Fibroblast of gingiva (primary cell): Measurements from ENCODE around the gene SLC6A5.
A peak's percentile ranks its signal among the peaks of the same experiment; 100 is the strongest.

Experiments used
- DNase-seq: peaks from one replicate; pipeline ENCODE4 v3.0.0-alpha.2; 2011; ENCODE audit warnings: low read depth

Gene SLC6A5

GRCh38 chr11:20621679-20622078 is 22.3 kb downstream of the SLC6A5 start:
- DNase-seq: no peak

- no peak for DNase-seq
Measured at GRCh38 chr11:20623252-20623651, 23.8 kb downstream of the SLC6A5 start.

- DNase-seq: no peak
Measured at GRCh38 chr11:20626279-20626678, 26.9 kb downstream of the SLC6A5 start.

DNA sequence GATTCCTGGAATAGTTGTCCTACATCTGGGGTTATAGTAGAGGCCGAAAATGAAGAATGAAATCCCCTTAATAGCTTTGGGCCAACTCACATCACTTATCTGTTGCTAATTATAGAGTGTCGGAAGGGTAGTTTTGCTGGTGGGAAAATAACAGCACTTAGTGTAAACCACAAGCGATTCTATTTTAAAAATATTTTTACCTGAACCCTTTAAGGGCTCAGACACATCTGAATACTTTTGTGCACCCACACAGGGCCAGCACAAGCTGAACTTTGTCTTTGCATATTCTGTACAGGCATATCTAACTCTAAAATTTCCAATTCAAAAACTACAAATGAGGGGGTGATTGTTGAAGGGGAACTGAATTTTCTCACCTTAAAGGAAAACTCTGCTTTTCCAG is 27.6 kb downstream of the SLC6A5 start:
- DNase-seq: no peak

GRCh38 chr11:20627701-20628100 is 28.3 kb downstream of the SLC6A5 start:
- no peak for DNase-seq

DNA sequence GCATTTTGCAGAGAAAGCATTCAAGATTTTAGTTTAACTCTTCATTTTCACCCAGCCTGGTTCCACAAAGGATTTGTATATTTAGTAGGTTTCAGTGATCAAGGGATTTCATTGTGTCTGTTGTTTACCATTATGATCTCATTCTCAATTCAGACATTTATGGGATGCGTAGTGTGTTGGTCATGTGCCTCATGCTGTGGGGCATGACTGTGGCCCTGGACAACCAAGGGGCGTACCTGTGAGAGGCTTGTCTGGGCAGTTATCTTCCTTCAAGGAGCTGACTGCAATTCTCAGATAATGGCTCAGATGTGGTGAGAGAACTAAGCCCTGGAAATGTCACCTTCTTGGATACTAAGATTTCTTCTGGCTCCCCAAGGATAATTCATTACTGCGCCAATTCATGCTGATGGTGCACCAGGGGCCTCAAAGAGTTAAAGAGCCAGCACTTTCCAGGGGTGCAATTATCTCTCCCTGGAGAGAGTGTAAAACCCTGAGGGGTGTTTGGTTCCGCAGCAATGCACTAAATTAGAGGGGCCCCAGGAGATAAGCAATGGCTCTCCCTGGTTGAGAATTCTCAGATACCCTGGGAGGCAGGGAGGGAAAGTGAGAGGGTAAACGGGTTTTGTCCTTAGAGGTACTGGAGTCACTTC is 32.2 kb downstream of the SLC6A5 start:
- DNase-seq: no peak

- DNase-seq: no peak
Measured at GRCh38 chr11:20632169-20632532, 32.7 kb downstream of the SLC6A5 start.

DNA sequence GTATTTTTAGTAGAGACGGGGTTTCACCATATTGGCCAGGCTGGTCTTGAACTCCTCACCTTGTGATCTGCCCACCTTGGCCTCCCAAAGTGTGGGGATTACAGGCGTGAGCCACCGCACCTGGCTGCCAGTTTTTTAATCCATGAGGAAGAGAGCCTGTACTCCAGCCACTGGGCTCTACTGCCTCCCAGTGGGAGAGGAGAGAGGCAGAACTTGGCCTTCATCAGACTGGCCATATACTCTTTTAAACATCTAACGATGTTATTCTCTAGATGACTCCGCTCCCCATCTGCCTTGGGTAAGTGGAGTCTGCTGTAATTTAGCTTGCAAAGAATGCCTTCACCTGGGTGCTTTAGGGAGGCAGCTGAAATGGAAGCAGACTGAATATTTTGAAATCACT is 34.6 kb downstream of the SLC6A5 start:
- DNase-seq: no peak

DNA sequence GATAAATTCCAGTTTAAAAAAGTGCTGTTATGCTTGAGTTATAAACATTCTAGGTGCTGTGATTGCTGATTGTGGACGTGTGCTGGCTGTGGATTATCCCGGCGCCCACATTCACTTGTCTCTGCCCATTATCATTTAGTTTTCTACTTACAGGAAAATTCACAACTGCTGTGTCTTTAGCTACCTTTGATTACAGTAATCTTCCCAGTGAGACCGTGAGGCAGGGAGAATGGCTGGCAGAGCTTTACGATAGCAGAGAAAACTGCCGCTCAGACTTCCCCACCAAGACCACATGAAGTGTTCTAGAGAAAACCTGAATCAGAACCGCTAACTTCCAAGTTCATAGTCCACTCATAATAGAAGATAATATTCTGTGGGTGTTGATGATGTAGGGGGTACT is 35.4 kb downstream of the SLC6A5 start:
- no peak for DNase-seq

GRCh38 chr11:20638074-20638473 is 38.7 kb downstream of the SLC6A5 start:
- DNase-seq: no peak

DNA sequence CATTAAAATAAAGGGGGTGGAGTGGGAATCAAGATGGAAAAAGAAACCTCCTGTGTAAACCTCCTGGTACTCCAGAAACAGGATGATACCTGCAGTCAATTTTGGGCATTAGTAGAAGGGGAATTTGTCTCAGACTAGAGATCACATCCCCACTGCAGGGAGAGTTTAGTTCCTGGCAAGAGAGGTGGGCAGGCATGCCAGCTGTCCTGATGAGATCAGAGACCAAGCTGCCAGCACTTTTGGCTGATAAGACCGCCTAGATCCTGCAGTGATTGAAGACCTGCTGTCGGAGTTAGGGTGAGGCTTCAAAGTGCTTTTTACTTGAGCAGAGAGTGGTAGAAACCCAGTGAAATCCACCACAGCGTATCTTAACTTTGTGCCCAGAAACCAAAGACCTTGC is 40.3 kb downstream of the SLC6A5 start:
- no peak for DNase-seq

- DNase-seq: no peak
Measured at GRCh38 chr11:20640401-20640800, 41.0 kb downstream of the SLC6A5 start.

GRCh38 chr11:20644360-20644759 is 45.0 kb downstream of the SLC6A5 start:
- no peak for DNase-seq

DNA sequence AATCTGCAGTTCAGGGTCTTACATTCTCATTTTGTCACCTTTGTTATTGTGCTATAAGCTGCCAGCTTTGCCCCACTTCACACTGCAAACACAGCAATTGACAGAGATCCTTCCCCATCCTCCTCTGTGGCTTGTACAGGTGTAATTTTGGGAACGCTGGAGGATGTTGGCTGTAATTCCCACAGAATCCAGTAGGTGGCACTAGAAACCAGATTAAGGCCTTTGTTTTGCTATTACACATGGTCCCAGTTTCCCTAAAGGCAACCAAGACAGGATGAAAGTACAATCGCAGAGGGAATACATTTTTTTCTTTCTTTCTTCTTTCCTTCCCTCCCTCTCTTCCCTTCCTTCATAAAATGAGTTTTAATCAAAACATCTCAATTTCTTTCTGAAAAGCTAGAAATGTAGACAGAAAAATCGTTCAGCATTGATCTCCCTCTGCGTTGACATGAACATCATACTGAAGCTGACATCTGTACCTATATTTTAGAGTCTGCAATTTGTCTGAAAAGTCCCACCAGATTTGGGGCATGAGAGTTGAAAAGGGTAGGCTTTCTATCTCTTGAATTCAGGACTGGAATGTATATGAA is 48.7 kb downstream of the SLC6A5 start:
- DNase-seq: peak; percentile 11

- no peak for DNase-seq
Measured at GRCh38 chr11:20652150-20652806, 52.9 kb downstream of the SLC6A5 start.

GRCh38 chr11:20654038-20654437 is 54.6 kb downstream of the SLC6A5 start:
- no peak for DNase-seq

DNA sequence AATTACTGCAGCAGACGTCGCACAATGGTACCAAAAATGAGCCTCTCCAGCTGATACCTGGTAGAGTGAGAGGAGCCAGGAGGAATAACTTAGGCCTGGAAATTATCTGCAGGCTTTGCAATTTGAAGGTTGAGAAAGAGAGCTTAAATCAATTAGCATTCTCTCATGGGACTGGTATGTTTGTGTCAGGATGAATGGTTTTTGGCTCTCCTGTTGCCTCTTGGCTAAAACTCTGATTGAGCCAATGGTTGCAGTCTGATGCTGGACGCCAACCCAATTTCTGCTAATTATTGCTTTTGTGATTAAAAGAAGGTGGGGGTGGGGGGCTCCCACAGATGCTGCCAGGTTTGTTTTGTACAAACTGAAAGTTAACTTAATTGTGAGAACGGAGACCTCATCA is 57.5 kb downstream of the SLC6A5 start:
- no peak for DNase-seq

DNA sequence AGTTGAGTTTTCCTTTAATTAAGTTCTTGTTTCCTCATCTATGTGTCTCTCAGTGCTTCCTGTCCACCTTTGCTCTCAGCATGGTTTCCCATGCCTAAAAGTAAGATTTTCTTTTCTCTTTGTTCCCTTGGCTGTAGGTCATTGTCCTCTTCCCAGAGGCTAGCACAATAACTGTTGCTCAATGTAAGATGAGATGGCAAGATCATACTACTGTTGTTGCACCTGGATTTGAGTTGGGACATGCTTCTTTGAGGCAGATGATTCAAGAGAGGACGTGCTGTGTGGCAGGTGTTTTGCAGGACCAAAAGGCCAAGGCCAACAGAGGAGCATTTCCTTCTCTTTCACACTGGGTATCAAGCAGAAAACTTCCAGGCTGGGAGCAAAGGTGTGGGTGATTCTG is 58.7 kb downstream of the SLC6A5 start:
- no peak for DNase-seq

DNA sequence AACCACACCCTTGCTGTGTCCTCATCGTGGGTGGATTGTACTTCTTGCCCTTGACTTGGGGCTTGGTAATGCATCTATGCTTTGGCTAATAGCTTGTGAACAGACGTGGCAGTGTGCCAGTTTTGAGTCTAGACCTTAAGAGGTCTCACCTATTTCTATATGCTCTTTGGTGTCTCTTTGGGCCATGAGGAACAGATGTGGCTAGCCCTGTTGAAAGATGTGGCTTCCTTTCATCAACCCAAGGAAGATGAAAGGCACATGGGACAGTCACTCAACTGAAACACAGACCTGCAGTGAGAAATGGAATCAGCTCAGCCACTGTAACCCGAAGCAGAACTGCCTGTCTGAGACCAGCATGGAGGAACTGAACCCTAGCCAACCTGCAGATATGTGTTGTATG is 62.0 kb downstream of the SLC6A5 start:
- no peak for DNase-seq

- DNase-seq: no peak
Measured at GRCh38 chr11:20661850-20662249, 62.4 kb downstream of the SLC6A5 start.

DNA sequence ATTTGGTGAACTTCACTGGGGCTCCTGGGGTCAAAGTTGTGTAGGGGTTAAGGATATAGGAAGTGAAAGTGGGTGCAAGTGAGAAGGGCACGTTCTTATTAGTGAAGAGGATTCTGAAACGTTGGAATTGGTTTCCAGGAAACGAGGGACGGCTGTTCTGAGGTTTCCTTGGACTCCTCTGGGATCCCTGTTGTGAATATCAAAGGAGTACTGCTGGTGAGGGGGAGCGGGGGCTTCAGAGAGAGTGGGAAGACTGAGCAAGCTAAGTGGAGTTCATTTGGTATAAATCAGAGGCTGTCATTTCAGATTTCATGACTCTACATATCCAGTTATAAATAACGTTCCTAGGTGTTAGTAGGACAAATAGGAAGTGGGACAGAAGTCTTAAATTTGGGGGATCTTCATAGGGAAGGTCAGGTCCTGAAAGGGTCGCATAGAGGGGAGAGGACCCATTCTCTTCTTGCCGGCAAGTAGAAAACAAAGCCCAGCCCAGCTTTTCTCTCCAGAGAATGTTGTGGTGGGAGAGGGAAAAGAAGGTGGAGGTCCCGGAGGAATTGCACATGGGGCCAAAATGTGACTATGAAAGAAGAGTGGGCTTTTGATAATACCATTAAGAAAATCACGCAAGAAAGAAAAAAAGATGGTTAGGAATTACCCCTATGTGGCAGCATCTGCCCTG is 68.9 kb downstream of the SLC6A5 start:
- no peak for DNase-seq

DNA sequence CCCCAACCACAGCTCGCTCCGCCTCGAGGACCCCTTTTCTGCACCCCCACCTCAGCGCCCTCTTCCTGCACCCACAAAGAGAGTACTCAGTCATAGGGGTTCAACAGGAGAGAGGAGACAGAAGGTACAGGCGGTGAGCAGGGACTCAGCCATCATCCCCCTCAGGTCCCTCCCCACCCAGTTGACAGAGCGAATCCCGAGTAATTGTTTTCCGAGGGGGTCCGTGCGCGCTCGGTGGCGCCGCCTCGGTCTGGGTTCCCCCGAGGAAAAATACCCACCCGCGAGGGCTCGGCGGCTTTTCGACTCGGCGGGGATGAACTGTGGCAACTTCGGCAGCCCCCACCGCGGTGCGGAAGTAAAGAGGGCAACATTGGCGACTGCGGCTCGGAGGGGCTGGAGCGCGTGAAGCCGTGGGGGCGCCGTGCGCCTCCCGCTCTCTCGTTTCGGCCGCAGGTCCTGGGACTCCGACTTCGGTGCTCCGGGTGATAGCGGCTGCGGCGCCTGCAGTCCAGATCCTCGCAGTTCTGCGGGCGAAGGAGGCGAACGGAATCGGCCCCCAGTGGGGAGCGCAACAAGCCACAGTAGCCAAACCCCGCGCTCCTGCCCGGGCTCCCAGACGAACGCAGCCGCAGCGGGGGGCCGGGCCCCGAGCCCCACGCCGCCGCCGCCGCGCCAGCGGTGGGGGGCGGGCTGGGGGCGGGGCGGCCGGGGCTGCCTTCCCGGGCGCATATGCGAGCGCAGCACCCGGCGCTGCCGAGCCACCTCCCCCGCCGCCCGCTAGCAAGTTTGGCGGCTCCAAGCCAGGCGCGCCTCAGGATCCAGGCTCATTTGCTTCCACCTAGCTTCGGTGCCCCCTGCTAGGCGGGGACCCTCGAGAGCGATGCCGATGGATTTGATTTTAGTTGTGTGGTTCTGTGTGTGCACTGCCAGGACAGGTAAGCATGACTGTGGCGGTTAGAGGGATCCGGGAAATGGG is 69.7 kb downstream of the SLC6A5 start, which contains the start of gene NELL1:
TSS of gene NELL1 (plus strand) at position 743 of the 976 bp plus-strand sequence.
- no peak for DNase-seq
